Measurements from ENCODE around the gene MR1. TPM values are rescaled to one million over a fixed set of nuclear protein-coding genes. Genes with fewer than 3 reads are reported as not detected.

MR1 gene
- total and polyA plus RNA-seq, 2 of the 13 experiments (the other 11 are each of a cell fraction or from before 2014, with no cell fraction given), result 7.7 to 10.4 TPM

GRCh38 chr1:181089676-181090544, 56.1 kb downstream of the MR1 start (continued):
- TF ChIP-seq ZBTB8A (CRISPR knock-in tag; IDR thresholded peaks at IDR 0.05; ENCODE audit: borderline replicate concordance, low read depth) (no peak), ZBTB14 (CRISPR knock-in tag; IDR thresholded peaks at IDR 0.05) (no peak), ZNF816 (CRISPR knock-in tag; IDR thresholded peaks at IDR 0.05; ENCODE audit: borderline replicate concordance) (no peak), GLMP (CRISPR knock-in tag; IDR thresholded peaks at IDR 0.05; ENCODE audit: borderline replicate concordance) (no peak), ZNF558 (CRISPR knock-in tag; IDR thresholded peaks at IDR 0.05; ENCODE audit: borderline replicate concordance) (no peak), THAP8 (CRISPR knock-in tag; IDR thresholded peaks at IDR 0.05; ENCODE audit: borderline replicate concordance) (no peak), ZNF562 (CRISPR knock-in tag; IDR thresholded peaks at IDR 0.05; ENCODE audit: borderline replicate concordance) (no peak), ZSCAN30 (CRISPR knock-in tag; IDR thresholded peaks at IDR 0.05) (no peak), TBX2 (CRISPR knock-in tag; IDR thresholded peaks at IDR 0.05; ENCODE audit: borderline replicate concordance) (no peak; the same call in 1 of the 2 replicates), SAFB2 (CRISPR knock-in tag; IDR thresholded peaks at IDR 0.05; ENCODE audit: borderline replicate concordance, low read depth) (no peak), ZNF564 (CRISPR knock-in tag; IDR thresholded peaks at IDR 0.05) (no peak), ZNF331 (CRISPR knock-in tag; IDR thresholded peaks at IDR 0.05) (0 out of 2 replicates have a peak, but pooled peaks have one; percentile 9), JARID2 (CRISPR knock-in tag; IDR thresholded peaks at IDR 0.05; ENCODE audit: insufficient replicate concordance) (no peak), ZNF337 (CRISPR knock-in tag; IDR thresholded peaks at IDR 0.05; ENCODE audit: borderline replicate concordance, low read depth) (no peak), ZNF691 (CRISPR knock-in tag; IDR thresholded peaks at IDR 0.05; ENCODE audit: borderline replicate concordance, low read depth) (no peak), EED (CRISPR knock-in tag; IDR thresholded peaks at IDR 0.05) (no peak), REXO4 (CRISPR knock-in tag; IDR thresholded peaks at IDR 0.05; ENCODE audit: borderline replicate concordance) (no peak), ZNF710 (CRISPR knock-in tag; IDR thresholded peaks at IDR 0.05; ENCODE audit: borderline replicate concordance) (0 out of 2 replicates have a peak, but pooled peaks have one; percentile 29), NFYC (CRISPR knock-in tag; IDR thresholded peaks at IDR 0.05) (no peak), ATRX (CRISPR knock-in tag; IDR thresholded peaks at IDR 0.05; ENCODE audit: borderline replicate concordance) (no peak), ZMAT5 (CRISPR knock-in tag; IDR thresholded peaks at IDR 0.05; ENCODE audit: borderline replicate concordance, low read depth) (no peak), ARNTL (CRISPR knock-in tag; IDR thresholded peaks at IDR 0.05) (no peak; the same call in 1 of the 2 replicates)
